HG03460 (cell line): ENCODE data around the gene EIF3M.

Experiments
- ATAC-seq: cut with Tn5 transposase; IDR thresholded peaks from one replicate; pipeline ENCODE4 v1.9.1; 2021; ENCODE audit not compliant: unreplicated experiment

EIF3M gene

GRCh38 chr11:32583459-32584271 is at the start of gene EIF3M:
Gene EIF3M, plus strand, starts transcription at chr11:32583831. Its CDS starts 57 bp downstream, at chr11:32583888.
- peak; percentile 97 for ATAC-seq

DNA sequence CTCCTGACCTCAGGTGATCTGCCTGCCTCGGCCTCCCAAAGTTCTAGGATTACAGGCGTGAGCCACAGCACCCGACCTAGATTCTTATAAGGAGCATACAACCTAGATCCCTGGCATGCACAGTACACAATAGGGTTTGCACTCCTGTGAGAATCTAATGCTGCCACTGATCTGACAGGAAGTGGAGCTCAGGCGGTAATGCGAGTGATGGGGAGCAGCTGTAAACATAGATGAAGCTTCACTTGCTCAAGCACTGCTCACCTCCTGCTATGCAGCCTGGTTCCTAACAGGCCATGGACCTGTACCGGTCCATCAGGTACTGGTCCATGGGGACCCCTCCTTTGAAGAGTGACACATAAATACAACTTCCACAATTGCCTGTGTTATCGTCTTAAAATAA is 44.8 kb upstream of the EIF3M start:
- no peak for ATAC-seq

- no peak for ATAC-seq
These were observed 33.9 kb upstream of the EIF3M start for GRCh38 chr11:32549611-32550187.

GRCh38 chr11:32550207-32550606 is 33.4 kb upstream of the EIF3M start:
- no peak for ATAC-seq

DNA sequence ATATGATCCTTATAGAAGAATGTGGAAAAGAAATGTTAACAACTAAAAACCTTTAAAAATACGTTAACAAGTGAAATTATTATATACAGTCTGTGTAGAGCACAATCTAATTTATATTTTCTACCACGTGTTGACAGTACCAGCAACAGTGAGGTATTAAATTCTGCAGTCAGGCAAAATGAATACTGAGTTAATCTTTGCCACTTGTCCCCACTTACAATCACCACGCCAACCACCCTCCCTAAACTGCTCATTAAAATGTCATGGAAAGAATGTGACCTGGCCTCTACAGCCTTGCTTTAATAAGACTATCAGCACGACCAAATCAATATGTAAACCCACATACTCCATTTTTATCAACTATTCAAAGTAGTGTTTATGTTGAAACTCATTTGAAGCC is 28.5 kb upstream of the EIF3M start:
- ATAC-seq = no peak

DNA sequence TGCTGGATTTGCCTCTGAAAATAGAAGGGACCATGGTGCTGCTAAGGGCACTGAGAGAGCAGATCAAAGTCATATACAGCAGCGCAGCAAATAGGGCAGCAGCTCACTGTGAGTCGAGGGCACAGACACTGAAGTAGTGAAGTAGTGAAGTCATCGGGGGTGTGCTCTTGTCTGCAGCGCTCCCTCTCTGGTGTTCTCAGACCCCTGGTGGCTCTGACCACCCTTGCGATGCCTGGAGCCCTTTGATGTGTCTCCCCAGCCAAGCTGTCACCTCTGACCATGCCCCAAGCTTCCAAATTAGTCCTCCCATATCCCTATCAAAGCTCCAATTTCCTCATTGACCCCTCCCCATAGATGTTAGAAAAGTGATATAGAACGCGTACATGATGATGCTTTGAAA is 27.7 kb upstream of the EIF3M start:
- no peak for ATAC-seq

GRCh38 chr11:32561835-32562234 is 21.8 kb upstream of the EIF3M start:
- ATAC-seq = no peak

- no peak for ATAC-seq
These were observed 20.6 kb upstream of the EIF3M start for GRCh38 chr11:32562839-32563599.

- no peak for ATAC-seq
These were observed 20.1 kb upstream of the EIF3M start for GRCh38 chr11:32563600-32563959.

- no peak for ATAC-seq
These were observed 17.1 kb upstream of the EIF3M start for GRCh38 chr11:32566517-32566916.

DNA sequence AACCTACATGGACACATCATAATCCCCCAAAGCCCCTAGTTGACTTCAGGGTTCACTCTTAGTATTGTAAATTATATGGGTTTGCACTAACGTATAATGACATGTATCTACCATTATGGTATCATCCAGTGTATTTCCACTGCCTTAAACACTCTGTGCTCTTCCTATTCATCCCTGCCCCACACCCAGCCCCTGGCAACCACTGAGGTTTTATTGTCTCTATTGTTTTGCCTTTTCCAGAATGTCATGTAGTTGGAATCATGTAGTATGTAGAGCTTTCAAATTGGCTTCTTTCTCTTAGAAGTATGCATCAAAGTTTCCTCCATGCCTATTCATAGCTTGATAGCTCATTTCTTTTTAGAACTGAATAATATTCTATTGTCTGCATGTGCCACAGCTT is 16.5 kb upstream of the EIF3M start:
- no peak for ATAC-seq

- no peak for ATAC-seq
These were observed 14.2 kb upstream of the EIF3M start for GRCh38 chr11:32569313-32569881.

GRCh38 chr11:32571039-32571438 is 12.6 kb upstream of the EIF3M start:
- ATAC-seq = no peak

- no peak for ATAC-seq
These were observed 10.4 kb upstream of the EIF3M start for GRCh38 chr11:32573228-32573627.

- ATAC-seq = no peak
These were observed 9.2 kb upstream of the EIF3M start for GRCh38 chr11:32574421-32574820.

DNA sequence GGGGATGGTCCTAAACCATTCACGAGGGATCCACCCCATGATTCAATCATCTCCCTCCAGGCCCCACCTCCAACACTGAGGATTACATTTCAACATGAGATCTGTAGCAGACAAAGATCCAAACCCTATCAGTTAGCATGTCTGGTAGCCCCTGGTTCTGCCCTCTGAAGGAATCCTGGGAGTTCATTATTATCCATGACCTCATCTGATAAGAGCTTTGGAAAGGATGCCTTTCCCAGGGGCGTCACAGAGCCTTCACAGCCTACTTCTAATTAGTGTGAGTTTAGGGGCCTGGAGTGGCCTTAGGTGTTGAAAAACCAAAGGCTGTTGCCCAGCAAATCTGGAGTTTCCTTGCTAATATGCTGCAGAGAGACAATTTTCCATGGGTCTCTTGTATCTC is 8.6 kb upstream of the EIF3M start:
- ATAC-seq = no peak

DNA sequence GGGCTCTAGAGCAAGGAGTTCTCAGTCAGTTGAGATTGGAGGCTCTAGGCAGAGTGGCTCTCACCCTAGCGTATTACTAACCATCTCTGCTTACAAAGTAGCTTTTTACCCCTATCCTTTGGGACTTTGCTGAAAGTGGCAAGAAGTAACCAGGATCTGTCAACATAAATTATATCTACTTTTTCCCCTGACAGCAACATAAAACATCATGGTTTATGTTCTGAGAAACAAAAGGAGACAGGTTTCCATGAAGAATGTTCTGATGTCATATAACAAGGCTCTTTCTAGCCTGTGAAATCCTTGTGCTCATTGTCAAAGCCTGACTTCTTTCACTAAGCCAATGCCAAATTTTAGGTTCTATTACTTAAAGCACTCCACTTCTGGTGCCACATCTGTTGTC is 7.2 kb upstream of the EIF3M start:
- ATAC-seq = no peak

DNA sequence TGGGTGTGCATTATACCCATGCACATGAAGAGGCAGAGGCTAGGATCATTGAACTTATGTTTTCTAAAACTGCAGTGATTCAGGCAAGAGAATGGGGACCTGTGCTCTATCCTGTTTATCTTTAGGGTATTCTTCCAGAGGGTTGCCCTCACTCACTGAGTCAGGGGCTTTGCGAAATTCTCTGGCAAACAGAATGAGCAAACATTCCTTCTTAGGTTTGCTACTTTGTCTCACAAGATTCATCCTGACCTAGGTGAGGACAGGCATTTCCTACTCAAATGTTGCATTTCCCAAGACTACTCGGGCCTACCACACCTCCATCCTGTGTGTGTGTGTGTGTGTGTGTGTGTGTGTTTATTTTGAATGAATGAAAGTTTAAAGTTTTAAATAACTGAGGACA is 2.7 kb upstream of the EIF3M start:
- no peak for ATAC-seq

- no peak for ATAC-seq
These were observed 2.1 kb upstream of the EIF3M start for GRCh38 chr11:32581556-32581955.

DNA sequence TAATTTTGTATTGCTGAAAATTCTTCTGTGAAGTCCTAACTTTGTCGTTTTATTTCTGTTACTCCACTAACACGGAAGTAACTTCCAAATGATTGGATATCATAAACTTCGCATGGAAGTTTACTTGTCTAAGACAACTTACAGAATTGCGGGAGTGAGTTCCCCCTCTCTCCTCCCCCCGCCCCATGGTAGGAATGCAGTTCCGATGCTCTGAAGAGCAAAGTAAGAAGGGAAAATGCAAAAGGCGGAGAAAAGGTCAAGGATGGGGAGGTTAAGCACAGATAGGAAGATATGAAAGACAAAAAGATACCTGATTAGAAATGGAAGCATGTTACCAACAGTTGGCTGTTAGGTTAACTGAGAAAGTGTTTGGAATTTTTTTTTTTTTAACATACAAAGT is 1.3 kb downstream of the EIF3M start:
- no peak for ATAC-seq

DNA sequence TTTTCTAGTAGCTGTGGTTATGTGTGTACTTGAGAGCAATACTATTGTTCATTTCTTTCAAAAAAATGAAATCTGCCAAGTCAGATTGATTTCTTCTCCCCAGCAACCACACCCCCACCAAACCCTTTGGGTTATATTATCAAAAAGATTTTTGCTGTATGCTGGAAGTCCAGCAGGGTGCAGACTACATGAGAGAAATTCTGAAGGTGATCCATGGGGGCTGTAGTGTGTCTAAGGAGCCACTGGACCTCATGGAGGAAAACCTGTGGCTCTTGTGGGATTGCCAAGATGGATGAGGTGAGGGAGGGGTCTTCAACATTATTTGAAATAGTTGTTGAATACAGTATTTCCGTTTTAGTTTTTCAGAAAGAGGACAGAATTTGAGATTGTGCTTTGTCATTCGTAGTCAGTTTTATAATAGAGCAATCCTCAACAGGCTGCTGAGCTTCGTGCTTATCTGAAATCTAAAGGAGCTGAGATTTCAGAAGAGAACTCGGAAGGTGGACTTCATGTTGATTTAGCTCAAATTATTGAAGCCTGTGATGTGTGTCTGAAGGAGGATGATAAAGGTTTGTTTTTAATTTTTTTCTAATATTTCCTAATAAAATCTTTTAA is 3.1 kb downstream of the EIF3M start:
- no peak for ATAC-seq
